Measurements from ENCODE around the gene LRRIQ4.

DNA sequence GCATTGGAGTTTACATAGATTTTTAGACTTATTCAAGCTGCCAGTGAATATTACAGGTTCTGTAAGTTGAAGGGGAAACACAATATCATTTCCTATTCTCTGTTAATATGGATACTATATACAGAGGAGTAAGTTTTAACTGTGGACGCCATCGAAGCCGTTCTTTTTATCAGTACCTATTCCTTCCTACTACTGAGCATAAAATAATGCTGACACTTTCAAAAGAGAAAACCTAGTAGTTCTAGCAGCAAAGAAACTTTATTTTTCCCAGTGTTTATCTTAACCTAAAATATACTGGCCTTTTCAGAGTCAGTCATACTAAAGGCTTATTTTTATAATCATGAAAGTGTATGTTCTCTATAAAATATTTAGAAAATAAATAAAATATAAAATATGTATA is 42.8 kb downstream of the LRRIQ4 start:
- TF ChIP-seq TAF1 (IDR thresholded peaks at IDR 0.05; ENCODE audit: low read depth) (no peak), CEBPB (IDR thresholded peaks at IDR 0.05) (no peak)
- TF ChIP-seq, protein P1, sequence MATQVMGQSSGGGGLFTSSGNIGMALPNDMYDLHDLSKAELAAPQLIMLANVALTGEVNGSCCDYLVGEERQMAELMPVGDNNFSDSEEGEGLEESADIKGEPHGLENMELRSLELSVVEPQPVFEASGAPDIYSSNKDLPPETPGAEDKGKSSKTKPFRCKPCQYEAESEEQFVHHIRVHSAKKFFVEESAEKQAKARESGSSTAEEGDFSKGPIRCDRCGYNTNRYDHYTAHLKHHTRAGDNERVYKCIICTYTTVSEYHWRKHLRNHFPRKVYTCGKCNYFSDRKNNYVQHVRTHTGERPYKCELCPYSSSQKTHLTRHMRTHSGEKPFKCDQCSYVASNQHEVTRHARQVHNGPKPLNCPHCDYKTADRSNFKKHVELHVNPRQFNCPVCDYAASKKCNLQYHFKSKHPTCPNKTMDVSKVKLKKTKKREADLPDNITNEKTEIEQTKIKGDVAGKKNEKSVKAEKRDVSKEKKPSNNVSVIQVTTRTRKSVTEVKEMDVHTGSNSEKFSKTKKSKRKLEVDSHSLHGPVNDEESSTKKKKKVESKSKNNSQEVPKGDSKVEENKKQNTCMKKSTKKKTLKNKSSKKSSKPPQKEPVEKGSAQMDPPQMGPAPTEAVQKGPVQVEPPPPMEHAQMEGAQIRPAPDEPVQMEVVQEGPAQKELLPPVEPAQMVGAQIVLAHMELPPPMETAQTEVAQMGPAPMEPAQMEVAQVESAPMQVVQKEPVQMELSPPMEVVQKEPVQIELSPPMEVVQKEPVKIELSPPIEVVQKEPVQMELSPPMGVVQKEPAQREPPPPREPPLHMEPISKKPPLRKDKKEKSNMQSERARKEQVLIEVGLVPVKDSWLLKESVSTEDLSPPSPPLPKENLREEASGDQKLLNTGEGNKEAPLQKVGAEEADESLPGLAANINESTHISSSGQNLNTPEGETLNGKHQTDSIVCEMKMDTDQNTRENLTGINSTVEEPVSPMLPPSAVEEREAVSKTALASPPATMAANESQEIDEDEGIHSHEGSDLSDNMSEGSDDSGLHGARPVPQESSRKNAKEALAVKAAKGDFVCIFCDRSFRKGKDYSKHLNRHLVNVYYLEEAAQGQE (IDR thresholded peaks at IDR 0.05; ENCODE audit: low read depth) = no peak
- TF ChIP-seq, protein P2, sequence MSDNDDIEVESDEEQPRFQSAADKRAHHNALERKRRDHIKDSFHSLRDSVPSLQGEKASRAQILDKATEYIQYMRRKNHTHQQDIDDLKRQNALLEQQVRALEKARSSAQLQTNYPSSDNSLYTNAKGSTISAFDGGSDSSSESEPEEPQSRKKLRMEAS (IDR thresholded peaks at IDR 0.05) = no peak
